Neural cell (in vitro differentiated cells): ENCODE measurements around the gene AFF2.
"Not testable (repeated sequence)": the region's sequence is repeated elsewhere in the genome, so short reads cannot be mapped to it uniquely, and the experiment has no call there.

Source experiments
- CTCF ChIP-seq: fragments of 450-650 bp; IDR thresholded peaks from 2 replicates; pipeline ENCODE4 v1.5.1; 2014; ENCODE audit warnings: antibody characterized with exemption, mild to moderate bottlenecking, moderate library complexity; ENCODE audit not compliant: poor library complexity, severe bottlenecking
- EP300 ChIP-seq: fragments of 450-650 bp; conservative IDR thresholded peaks from 2 replicates; pipeline ENCODE4 v1.6.1; 2014; ENCODE audit warnings: antibody characterized with exemption, mild to moderate bottlenecking, moderate library complexity; ENCODE audit not compliant: poor library complexity, severe bottlenecking
- EZH2 ChIP-seq: fragments of 200-600, 300-800 bp; shearing (Covaris generic), sonication (generic); IDR thresholded peaks from 2 replicates; pipeline ENCODE4 v1.6.1; 2014; ENCODE audit warnings: antibody characterized with exemption, low read length, borderline replicate concordance, mild to moderate bottlenecking; ENCODE audit not compliant: insufficient read depth, poor library complexity, severe bottlenecking
- MXI1 ChIP-seq: fragments of 450-650 bp; conservative IDR thresholded peaks from 2 replicates; pipeline ENCODE4 v1.6.1; 2014; ENCODE audit warnings: antibody characterized with exemption, mild to moderate bottlenecking; ENCODE audit not compliant: poor library complexity, severe bottlenecking
- POLR2AphosphoS5 ChIP-seq: IDR thresholded peaks from 2 replicates; pipeline ENCODE4 v1.6.1; 2012
- RAD21 ChIP-seq: fragments of 450-650 bp; conservative IDR thresholded peaks from 2 replicates; pipeline ENCODE4 v1.6.1; 2014; ENCODE audit warnings: antibody characterized with exemption, mild to moderate bottlenecking, moderate library complexity
- REST ChIP-seq: IDR thresholded peaks from 2 replicates; pipeline ENCODE4 v1.6.1; 2012; ENCODE audit warnings: borderline replicate concordance
- TAF1 ChIP-seq: IDR thresholded peaks from 2 replicates; pipeline ENCODE4 v1.6.1; 2012; ENCODE audit warnings: low read depth

- not testable (repeated sequence) for TF ChIP-seq CTCF, REST, MXI1, RAD21, POLR2AphosphoS5, EZH2, EP300, TAF1
These were observed 168.8 kb downstream of the AFF2 start for GRCh38 chrX:148669175-148669574.
